Stimulated activated CD8-positive, alpha-beta memory T cell treated with anti-CD3 and anti-CD28 coated beads, Interleukin-7, amount 100 ng/mL, for 1 hour (primary cell): ENCODE data around the gene OPA3.
A peak's percentile ranks its signal among the peaks of the same experiment; 100 is the strongest.

Source experiments
- DNase-seq, 2 donors: peaks; one replicate each; pipeline ENCODE4 v3.0.0-alpha.2; 2020; ENCODE audit warnings: low read depth in 2 of 2

Gene OPA3

DNA sequence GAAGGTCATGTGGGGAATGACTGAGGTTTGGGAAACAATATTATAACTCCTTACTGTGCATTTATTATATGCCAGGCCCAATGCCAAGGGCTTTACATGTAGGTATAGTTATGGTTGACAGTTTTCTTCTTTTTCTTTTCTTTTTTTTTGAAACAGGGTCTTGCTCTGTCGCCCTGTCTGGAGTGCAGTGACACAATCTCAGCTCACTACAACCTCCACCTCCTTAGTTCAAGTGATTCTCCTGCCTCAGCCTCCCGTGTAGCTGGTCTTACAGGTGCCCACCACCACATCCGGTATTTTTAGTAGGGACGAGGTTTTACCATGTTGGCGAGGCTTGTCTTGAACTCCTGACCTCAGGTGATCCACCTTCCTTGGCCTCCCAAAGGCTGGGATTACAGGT lies 101.6 kb downstream of the OPA3 start:
- no peak for DNase-seq

DNA sequence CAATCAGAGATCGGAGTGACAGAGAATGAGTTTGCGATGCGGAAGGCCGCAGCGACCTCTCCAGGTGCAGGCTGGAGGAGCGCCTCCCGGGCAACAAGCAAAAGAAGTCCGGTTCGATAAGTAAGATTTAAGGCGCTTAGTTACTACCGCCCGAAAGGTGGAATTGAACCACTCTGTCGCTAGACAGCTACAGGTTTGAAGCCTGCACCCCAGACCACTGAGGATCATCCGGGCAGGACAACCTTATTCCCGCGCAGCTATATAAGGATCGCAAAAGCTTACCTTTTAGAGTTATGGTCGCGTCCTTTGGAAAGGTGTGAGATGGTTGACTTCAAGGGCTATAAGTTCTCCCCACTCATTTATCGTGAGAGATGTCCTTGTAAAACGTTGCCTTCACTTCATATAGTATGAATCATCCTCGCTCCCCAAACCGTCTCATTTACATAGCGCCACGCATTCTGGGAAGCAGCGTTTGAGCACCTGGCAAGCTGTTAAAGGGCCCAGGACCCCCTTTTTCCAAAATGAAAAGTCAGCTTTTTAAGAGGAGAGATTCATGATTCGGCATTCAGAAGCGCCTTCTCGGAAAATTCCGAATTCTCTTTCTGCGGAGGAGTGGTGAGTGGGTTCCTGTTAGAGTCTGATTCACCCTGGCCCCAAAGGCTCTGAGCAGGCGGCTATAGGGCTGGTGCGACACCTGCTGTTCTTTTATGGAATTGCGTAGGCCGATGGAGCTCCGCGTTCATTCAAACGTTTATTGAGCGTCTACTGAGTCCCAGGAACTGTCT lies 106.0 kb downstream of the OPA3 start:
- peak; percentile 78 to 83 for DNase-seq

DNA sequence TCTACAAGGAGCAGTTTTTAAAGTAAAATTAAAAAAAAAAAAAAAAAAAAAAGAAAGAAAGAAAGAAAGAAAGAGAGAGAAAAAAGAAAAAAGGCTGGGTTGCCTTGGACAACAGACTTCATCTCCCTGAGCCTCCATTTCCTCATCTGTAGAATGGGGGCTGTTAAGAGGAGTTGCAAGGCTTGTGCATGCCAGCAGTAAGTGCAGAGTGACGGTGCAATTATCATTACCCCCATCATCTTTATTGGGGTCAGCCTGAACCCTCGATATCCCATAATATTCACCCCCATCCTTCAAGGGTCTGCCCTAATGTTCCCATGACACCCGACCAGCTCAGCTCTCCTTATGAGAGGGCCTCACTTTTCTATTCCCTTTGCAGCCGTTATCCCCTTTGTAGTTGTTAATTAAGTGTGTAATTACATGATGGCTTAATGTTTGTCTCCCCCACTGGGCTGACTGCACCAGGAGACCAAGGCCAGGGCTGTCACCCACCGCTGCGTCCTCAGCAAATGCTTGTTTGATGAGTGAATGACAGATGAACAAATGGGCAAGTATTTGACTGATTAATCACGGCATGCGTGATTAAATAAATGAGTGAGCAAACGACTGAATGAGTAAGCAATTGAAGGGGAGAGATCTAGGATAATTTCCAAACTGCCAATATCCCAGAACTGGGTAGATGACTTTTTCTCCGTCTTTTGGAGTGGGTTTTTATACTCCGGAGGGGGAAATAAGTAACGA lies 106.7 kb downstream of the OPA3 start:
- DNase-seq: no peak
